ENCODE data around the gene SUSD6. TPM values are rescaled to one million over a fixed set of nuclear protein-coding genes. Genes with fewer than 3 reads are reported as not detected.

SUSD6 gene
- total RNA-seq, 1 donor from 2014 or later = 35.2 TPM

- ATAC-seq = peak; percentile 51
These were observed 39.6 kb downstream of the SUSD6 start for GRCh38 chr14:69650948-69651369.

GRCh38 chr14:69651664-69652063, 40.3 kb downstream of the SUSD6 start:
- ATAC-seq = peak; percentile 30

- ATAC-seq = peak; percentile 7
These were observed 41.7 kb downstream of the SUSD6 start for GRCh38 chr14:69652942-69653684.

GRCh38 chr14:69654116-69654515, 42.7 kb downstream of the SUSD6 start:
- peak; percentile 67 for ATAC-seq

- ATAC-seq = peak; percentile 91
These were observed 46.6 kb downstream of the SUSD6 start for GRCh38 chr14:69657950-69658355.

- peak; percentile 10 for ATAC-seq
These were observed 47.4 kb downstream of the SUSD6 start for GRCh38 chr14:69658664-69659261.

- ATAC-seq = no peak
These were observed 49.2 kb downstream of the SUSD6 start for GRCh38 chr14:69660344-69661193.

- no peak for ATAC-seq
These were observed 49.8 kb downstream of the SUSD6 start for GRCh38 chr14:69661194-69661537.

- no peak for ATAC-seq
These were observed 51.4 kb downstream of the SUSD6 start for GRCh38 chr14:69662636-69663299.

- no peak for ATAC-seq
These were observed 51.9 kb downstream of the SUSD6 start for GRCh38 chr14:69663300-69663643.

GRCh38 chr14:69664265-69664664, 52.9 kb downstream of the SUSD6 start:
- ATAC-seq = no peak

GRCh38 chr14:69664865-69665526, 53.6 kb downstream of the SUSD6 start:
- no peak for ATAC-seq

GRCh38 chr14:69665631-69666030, 54.2 kb downstream of the SUSD6 start:
- no peak for ATAC-seq

- ATAC-seq = no peak
These were observed 54.7 kb downstream of the SUSD6 start for GRCh38 chr14:69666112-69666511.

GRCh38 chr14:69666690-69667211, 55.4 kb downstream of the SUSD6 start:
- ATAC-seq = no peak

GRCh38 chr14:69667938-69668335, 56.5 kb downstream of the SUSD6 start:
- no peak for ATAC-seq

- no peak for ATAC-seq
These were observed 58.0 kb downstream of the SUSD6 start for GRCh38 chr14:69669375-69669774.

GRCh38 chr14:69670093-69670492, 58.7 kb downstream of the SUSD6 start:
- no peak for ATAC-seq

- ATAC-seq = no peak
These were observed 60.1 kb downstream of the SUSD6 start for GRCh38 chr14:69671365-69672030.

GRCh38 chr14:69672356-69672755, 61.0 kb downstream of the SUSD6 start:
- peak; percentile 8 for ATAC-seq

- ATAC-seq = peak; percentile 27
These were observed 61.7 kb downstream of the SUSD6 start for GRCh38 chr14:69673104-69673503.

Data from esophagus mucosa (tissue), 1 donor.